Coronary artery (tissue), 2 donors: Measurements from ENCODE around the gene LYSMD4.
"Not testable (repeated sequence)": the region's sequence is repeated elsewhere in the genome, so short reads cannot be mapped to it uniquely, and the experiment has no call there.

Experiments
- DNase-seq: peaks from one replicate; pipeline ENCODE4 v3.0.0-alpha.2; 2017; ENCODE audit warnings: low spot score
- H3K27ac ChIP-seq, 2 donors: fragments of 200-600 bp; sonication (generic); one replicate each; pipeline ENCODE4 v1.5.1; 2016 to 2019
- H3K4me3 ChIP-seq: fragments of 200-600 bp; sonication (generic); 2 replicates; pipeline ENCODE4 v1.5.1; 2016; ENCODE audit warnings: mild to moderate bottlenecking, moderate library complexity
- TF ChIP-seq, protein P1 (sequence below): fragments of 200-600 bp; sonication (generic); IDR thresholded peaks from one replicate; pipeline ENCODE4 v1.5.1; 2019; ENCODE audit warnings: antibody characterized with exemption

Gene LYSMD4

DNA sequence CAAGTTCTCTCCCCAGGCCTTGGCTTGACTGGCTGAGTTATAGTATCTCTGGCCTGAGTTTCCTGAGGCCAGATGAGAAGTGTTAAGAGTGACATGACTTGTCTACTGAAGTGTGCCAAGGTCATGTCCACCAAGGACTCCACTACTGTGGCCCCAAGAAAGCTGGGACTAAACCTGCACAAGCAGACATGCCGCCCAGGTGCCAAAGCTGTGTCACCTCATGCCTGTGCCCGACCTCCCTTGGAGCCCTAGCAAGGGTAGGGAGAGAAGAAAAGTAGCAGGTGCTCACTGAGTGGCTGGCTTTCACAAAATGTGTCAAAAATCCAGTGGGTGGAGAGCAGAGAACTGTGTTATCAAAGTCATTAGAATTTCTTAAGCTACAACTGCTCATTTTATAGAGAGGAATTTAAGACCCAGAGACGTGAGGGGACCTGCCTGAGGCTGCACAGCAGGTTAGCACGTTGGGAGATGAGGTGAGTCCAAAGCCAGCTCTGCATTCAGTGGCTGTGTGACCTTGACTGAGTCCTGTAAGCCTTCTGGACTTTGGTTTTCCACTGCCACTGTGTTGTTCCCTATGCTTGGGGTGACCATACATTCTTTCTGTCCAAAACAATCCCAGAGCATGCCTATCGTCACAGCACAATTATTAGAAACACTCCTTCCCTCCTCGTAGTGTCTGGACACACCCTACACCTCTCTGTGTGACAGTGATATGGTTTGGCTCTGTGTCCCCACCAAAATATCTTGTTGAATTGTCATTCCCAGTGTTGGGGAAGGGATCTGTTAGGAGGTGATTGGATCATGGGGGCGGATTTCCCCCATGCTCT is 5.0 kb upstream of the LYSMD4 start:
- H3K4me3 ChIP-seq: no peak overlapping the region
- H3K27ac ChIP-seq: no peak overlapping the region
- TF ChIP-seq, protein P1, sequence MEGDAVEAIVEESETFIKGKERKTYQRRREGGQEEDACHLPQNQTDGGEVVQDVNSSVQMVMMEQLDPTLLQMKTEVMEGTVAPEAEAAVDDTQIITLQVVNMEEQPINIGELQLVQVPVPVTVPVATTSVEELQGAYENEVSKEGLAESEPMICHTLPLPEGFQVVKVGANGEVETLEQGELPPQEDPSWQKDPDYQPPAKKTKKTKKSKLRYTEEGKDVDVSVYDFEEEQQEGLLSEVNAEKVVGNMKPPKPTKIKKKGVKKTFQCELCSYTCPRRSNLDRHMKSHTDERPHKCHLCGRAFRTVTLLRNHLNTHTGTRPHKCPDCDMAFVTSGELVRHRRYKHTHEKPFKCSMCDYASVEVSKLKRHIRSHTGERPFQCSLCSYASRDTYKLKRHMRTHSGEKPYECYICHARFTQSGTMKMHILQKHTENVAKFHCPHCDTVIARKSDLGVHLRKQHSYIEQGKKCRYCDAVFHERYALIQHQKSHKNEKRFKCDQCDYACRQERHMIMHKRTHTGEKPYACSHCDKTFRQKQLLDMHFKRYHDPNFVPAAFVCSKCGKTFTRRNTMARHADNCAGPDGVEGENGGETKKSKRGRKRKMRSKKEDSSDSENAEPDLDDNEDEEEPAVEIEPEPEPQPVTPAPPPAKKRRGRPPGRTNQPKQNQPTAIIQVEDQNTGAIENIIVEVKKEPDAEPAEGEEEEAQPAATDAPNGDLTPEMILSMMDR: no peak
- DNase-seq: no peak

DNA sequence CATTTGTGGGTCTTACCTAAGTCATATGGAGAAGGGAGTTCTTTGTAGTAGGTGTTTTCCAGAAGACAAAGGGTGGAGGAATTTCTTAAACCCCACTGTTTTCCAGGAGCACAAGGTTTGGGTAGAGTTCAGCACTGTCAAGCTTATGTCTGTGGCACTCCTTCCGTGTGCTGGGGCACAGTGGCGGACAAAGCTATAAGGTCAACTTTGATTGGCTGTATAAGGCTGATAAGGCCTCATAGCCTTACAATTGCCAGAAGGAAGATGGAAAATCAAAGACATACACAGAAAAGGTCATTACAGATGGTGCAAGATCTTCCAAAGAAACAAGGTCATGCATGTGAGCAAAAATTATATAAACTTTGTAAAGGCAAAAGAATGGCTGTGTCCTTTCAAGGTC is 3.5 kb upstream of the LYSMD4 start:
- TF ChIP-seq, protein P1: no peak
- H3K4me3 ChIP-seq: no peak overlapping the region
- no peak for DNase-seq
- H3K27ac ChIP-seq: no peak overlapping the region

DNA sequence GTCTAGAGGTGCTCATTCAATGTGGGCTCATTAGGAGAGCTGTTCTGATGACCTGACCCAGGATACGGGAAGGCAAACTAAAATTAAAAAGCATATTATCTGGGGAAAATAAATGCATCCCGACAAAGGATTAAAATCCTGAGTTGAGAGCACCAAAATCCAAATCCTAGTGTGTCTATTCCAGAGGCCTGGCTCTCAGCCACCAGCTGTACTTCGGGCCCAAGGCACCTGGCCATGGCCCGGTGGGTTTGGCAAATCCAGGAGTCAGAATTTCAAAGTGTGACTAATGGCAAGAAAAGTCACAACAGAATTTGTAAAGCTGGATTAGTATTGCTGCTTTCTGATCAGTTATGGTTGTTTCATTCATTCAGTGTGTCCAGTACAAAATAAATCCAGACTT is 2.6 kb upstream of the LYSMD4 start:
- TF ChIP-seq, protein P1: no peak
- DNase-seq: peak; percentile 65

DNA sequence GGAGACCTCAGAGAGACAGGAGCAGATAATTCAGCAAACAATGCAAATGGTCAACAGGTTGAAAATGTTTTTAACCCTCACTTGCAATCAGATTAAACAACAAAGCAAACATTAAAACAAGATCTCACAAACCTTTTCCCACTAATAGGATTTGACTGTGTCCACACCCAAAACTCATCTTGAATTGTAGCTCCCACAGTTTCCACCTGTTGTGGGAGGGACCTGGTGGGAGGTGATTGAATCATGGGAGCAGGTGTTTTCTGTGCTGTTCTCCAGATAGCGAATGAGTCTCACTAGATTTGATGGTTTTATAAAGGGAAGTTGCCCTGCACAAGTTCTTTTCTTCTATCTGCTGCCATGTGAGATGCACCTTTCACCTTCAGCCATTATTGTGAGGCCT is 1.3 kb upstream of the LYSMD4 start:
- DNase-seq: no peak
- Histone ChIP-seq H3K27ac (no peak overlapping the region), H3K4me3 (no peak overlapping the region)
- TF ChIP-seq, protein P1: no peak

More for the DNA sequence above, 2.6 kb upstream of the LYSMD4 start:
- no peak overlapping the region for H3K27ac ChIP-seq
- no peak overlapping the region for H3K4me3 ChIP-seq

DNA sequence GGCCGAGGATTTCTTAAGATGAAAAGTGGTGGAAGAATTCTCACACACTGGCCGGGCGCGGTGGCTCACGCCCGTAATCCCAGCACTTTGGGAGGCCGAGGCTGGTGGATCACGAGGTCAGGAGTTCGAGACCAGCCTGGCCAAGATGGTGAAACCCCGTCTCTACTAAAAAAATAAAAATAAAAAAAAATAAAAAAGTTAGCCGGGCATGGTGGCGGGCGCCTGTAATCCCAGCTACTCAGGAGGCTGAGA is 729 bp upstream of the LYSMD4 start:
- peak overlapping the region; percentile 82 to 95 for H3K27ac ChIP-seq
- DNase-seq: not testable (repeated sequence)
- H3K4me3 ChIP-seq: peak overlapping the region; percentile 99

DNA sequence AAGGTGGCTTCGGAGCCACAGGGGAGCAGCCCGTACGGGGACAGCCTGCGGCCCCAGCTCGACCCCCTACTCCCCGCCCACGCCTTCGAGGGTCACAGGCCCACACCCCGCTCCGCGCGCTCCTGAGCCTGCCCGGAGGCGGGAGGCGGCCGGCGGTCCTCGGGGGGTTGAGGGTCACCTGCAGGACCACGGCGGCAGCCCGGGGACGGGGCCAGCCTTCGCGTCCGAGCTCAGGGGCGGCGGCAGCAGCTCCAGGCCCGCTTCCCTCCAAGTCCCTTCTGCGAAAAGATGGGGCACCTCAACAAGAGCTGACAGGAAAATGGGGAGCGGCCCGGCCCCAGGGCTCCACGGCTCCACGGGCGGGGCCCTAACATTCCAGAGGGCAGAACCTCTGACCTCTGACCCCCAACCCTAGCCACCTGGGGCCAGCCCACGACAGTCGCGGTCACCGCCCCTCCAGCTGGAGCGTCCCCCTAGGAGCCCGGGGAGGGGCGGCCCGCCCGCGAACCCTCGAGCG is 428 bp downstream of the LYSMD4 start:
- TF ChIP-seq, protein P1: no peak
- DNase-seq: peak; percentile 81
- peak overlapping the region; percentile 82 to 95 for H3K27ac ChIP-seq
- H3K4me3 ChIP-seq: peak overlapping the region; percentile 99

DNA sequence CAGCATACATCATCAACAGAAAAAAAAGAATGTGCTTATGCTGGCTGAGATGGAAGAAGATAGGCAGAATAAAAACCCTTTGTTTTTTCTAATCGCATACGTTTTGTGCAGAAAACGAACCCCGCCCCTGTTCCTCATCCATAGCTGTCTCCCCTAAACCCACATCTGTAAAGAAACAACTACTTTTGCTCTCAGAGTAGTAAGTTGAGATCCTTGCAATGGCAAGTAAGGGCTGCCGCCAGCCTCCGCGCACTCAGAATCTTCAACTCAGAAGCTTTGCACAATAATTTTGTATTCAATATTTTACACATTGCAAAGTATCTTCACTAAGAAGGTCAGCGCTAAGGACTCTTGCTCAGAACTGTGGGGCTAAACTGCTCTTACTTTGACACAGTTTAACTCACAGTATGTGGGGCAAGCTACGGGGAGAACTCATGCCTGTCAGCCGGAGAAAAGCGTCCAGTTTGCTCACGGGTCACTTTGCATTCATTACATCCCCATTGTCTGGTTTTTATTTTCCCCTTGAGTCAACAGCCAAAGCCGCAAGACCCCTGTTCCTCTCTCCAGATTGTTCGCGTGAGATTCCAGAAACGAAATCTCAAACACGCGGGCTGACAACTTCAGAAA is 1.0 kb downstream of the LYSMD4 start:
- no peak for DNase-seq
- peak overlapping the region; percentile 82 to 95 for H3K27ac ChIP-seq
- peak overlapping the region; percentile 99 for H3K4me3 ChIP-seq
- TF ChIP-seq, protein P1: no peak
